K562 (cell line): ENCODE results near the gene HERC5.

Experiments
- ATF3 ChIP-seq, 2 experiments: fragments of 450-650 bp in 1 of 2; sonication (generic) in 1 of 2; formaldehyde crosslinking in 1 of 2; IDR thresholded peaks in 1 of 2; conservative IDR thresholded peaks in 1 of 2; 2 replicates each; pipeline versions ENCODE4 v1.6.1 to v1.8.1; 2016 to 2023; ENCODE audit warnings: mild to moderate bottlenecking in 2 of 2, moderate library complexity in 2 of 2, inconsistent platforms in 1 of 2, missing genetic modification reagents in 1 of 2
- CAMTA2 ChIP-seq: fragments of 250-450 bp; sonication (Bioruptor Pico); conservative IDR thresholded peaks from 2 replicates; pipeline ENCODE4 v1.5.1; 2022
- CTCF ChIP-seq, 3 experiments: IDR thresholded peaks in 2 of 3; conservative IDR thresholded peaks in 1 of 3; 2 replicates each; pipeline ENCODE4 v1.5.1; 2011 to 2012; ENCODE audit warnings: low read length in 3 of 3, mild to moderate bottlenecking in 3 of 3, control low read depth in 2 of 3, improper control_type of control experiment in 1 of 3, inconsistent platforms in 1 of 3, low read depth in 1 of 3, mixed read lengths in 1 of 3, moderate library complexity in 1 of 3; ENCODE audit not compliant: insufficient read depth in 2 of 3
- ETS2 ChIP-seq: IDR thresholded peaks from 2 replicates; pipeline ENCODE4 v1.6.1; 2016; ENCODE audit warnings: borderline replicate concordance, missing genetic modification characterization, mild to moderate bottlenecking, moderate library complexity, missing compliant biosample characterization; ENCODE audit not compliant: poor library complexity, severe bottlenecking
- HLTF ChIP-seq: fragments of 450-650 bp; IDR thresholded peaks from 2 replicates; pipeline ENCODE4 v1.6.1; 2016
- MAFK ChIP-seq: IDR thresholded peaks from 2 replicates; pipeline ENCODE4 v1.6.1; 2011; ENCODE audit warnings: low read length, improper control_type of control experiment
- MAX ChIP-seq: sonication (generic); formaldehyde crosslinking; IDR thresholded peaks from 2 replicates; pipeline ENCODE4 v1.9.0; 2022; ENCODE audit warnings: mild to moderate bottlenecking, missing genetic modification reagents
- PHF20 ChIP-seq: fragments of 450-650 bp; IDR thresholded peaks from 2 replicates; pipeline ENCODE4 v1.6.1; 2018; ENCODE audit not compliant: partially characterized antibody
- RAD21 ChIP-seq, 2 experiments: fragments of 250-450 bp in 1 of 2; fragments of 450-650 bp in 1 of 2; sonication (Bioruptor Pico) in 1 of 2; formaldehyde crosslinking in 1 of 2; IDR thresholded peaks in 1 of 2; conservative IDR thresholded peaks in 1 of 2; 2 replicates each; pipeline versions ENCODE4 v1.4.0 to v1.8.0; 2020 to 2022; ENCODE audit warnings: mild to moderate bottlenecking in 2 of 2, moderate library complexity in 1 of 2
- REST ChIP-seq, 2 experiments: fragments of 450-650 bp; formaldehyde crosslinking in 1 of 2; IDR thresholded peaks; 2 replicates each; pipeline versions ENCODE4 v1.4.0 to v1.6.1; 2014 to 2020; ENCODE audit warnings: mild to moderate bottlenecking in 2 of 2, borderline replicate concordance in 1 of 2, low read depth in 1 of 2
- SETDB1 ChIP-seq: IDR thresholded peaks from one replicate; pipeline ENCODE4 v1.6.1; 2012; ENCODE audit warnings: low read length, control low read depth, inconsistent platforms
- SIN3A ChIP-seq, 2 experiments: fragments of 150-350 bp in 1 of 2; IDR thresholded peaks; 2 replicates each; pipeline ENCODE4 v1.6.1; 2011 to 2016; ENCODE audit warnings: borderline replicate concordance in 2 of 2, low read depth in 2 of 2, low read length in 2 of 2, mild to moderate bottlenecking in 2 of 2, moderate library complexity in 2 of 2; ENCODE audit not compliant: control insufficient read depth in 1 of 2
- TCF7L2 ChIP-seq: fragments of 150-350 bp; IDR thresholded peaks from 2 replicates; pipeline ENCODE4 v1.6.1; 2016; ENCODE audit warnings: low read depth, mild to moderate bottlenecking, low read length, moderate library complexity
- TSHZ1 ChIP-seq: fragments of 250-450 bp; sonication (Bioruptor Pico); IDR thresholded peaks from 2 replicates; pipeline ENCODE4 v1.4.0; 2020; ENCODE audit warnings: mild to moderate bottlenecking, moderate library complexity

GRCh38 chr4:88451205-88451604 is 5.7 kb upstream of the HERC5 start:
- TF ChIP-seq SETDB1 (no peak), ATF3 (IDR thresholded peaks at IDR 0.05) (no peak), ATF3 (CRISPR knock-in tag; conservative IDR thresholded peaks at IDR 0.05) (no peak), REST (IDR thresholded peaks at IDR 0.05; ENCODE audit: borderline replicate concordance) (no peak), REST (CRISPR knock-in tag; IDR thresholded peaks at IDR 0.05; ENCODE audit: low read depth) (no peak), CTCF (IDR thresholded peaks at IDR 0.05 in 2 of 3, conservative IDR thresholded peaks at IDR 0.05 in 1 of 3; ENCODE audit: insufficient read depth in 2 of 3, low read depth in 1 of 3, low read length in 3 of 3) (no peak), TSHZ1 (no peak), MAX (no peak), CAMTA2 (CRISPR knock-in tag) (no peak), TCF7L2 (no peak), PHF20 (no peak), ETS2 (tag) (no peak), SIN3A (IDR thresholded peaks at IDR 0.05; ENCODE audit: borderline replicate concordance in 2 of 2, control insufficient read depth in 1 of 2, low read depth in 2 of 2, low read length in 2 of 2) (no peak), MAFK (no peak), HLTF (no peak), RAD21 (CRISPR knock-in tag; conservative IDR thresholded peaks at IDR 0.05 in 1 of 2, IDR thresholded peaks at IDR 0.05 in 1 of 2) (no peak)
